SKM-1 treated with dmso at 0.1 percent for 144 hours (cell line): ENCODE results near the gene LTN1.

Source experiments
- DNase-seq: peaks from one replicate; lab custom pipeline; 2025; ENCODE audit not compliant: unreplicated experiment; lab: John Stamatoyannopoulos, UW

LTN1 gene

DNA sequence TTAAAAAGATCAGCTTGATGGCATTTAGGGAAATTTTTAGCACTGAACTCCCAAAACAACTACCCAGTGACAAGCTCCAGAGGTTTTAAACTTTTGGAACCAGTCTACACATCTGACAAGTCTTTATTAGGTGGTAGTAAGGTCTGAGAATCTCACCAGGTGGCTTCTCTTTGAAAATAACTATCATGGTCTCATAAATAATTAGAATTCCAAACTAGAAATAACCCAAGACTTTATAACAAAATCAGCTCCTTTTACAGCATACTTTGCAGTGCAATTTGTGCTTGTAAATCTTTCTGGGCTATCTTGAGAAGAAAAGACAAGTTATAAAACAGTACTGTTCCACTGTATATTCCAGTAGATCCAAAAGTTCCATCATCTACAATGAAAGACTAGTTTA, 108.7 kb downstream of the LTN1 start:
- no peak for DNase-seq

DNA sequence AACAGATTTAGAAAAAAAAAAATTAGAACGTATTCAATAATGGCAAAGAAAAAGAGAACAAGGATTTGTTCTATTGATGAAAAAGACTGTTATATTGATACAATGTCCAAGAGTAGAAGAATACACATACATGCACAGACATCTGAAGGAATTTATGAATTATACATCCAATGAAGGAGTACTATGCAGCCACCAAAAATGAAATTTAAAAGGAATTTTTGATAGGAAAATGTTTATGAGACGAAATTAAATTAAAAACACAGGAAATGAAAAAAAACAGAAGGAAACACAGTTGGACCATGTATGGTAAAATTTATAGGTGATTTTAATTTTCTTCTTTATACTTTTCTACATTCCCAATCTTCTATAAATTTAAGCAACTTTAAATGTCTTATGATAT, 110.3 kb downstream of the LTN1 start:
- no peak for DNase-seq
